MM.1S (cell line): ENCODE measurements around the gene SLC2A1.

Source experiments
- CTCF ChIP-seq: fragments of 300-600 bp; sonication (generic); IDR thresholded peaks from 2 replicates; pipeline ENCODE4 v1.5.1; 2016; ENCODE audit warnings: antibody characterized with exemption, low read length, mixed read lengths
- EZH2 ChIP-seq: fragments of 300-600 bp; sonication (generic); optimal IDR thresholded peaks from 2 replicates; pipeline ENCODE3; 2017; ENCODE audit warnings: low read depth, mild to moderate bottlenecking, antibody characterized with exemption, low read length, mixed read lengths

- TF ChIP-seq CTCF = no peak
- no peak for TF ChIP-seq EZH2
Observed at GRCh38 chr1:42950116-42950481, 8.6 kb downstream of the SLC2A1 start.
